8988T (cell line): ENCODE results near the gene NPTXR.
"Not testable (repeated sequence)": the region's sequence is repeated elsewhere in the genome, so short reads cannot be mapped to it uniquely, and the experiment has no call there.

Experiments used
- DNase-seq: peaks from one replicate; pipeline ENCODE4 v3.0.0; 2011

Gene NPTXR

DNA sequence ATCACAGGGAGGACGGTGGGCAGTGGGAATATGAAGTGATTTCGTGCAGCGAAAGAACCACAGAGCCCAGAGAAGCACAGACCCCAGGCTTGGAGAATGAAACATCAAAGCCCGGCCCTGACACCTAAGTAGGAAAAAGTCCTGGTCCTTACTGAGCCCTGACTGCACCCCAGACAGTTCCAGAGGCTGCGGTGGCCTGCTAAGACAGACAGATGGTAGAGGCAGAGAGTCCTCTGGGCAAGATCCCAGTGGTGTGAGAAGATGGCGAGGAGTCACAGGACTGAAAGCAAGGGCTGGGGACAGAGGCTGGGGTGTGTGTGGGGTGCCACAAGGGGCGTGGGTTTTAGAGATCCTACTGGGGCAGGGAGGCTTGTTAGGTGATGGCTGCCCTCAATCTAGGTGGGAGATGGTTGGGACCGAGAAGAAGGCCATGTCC is 24.5 kb upstream of the NPTXR start:
- no peak for DNase-seq

DNA sequence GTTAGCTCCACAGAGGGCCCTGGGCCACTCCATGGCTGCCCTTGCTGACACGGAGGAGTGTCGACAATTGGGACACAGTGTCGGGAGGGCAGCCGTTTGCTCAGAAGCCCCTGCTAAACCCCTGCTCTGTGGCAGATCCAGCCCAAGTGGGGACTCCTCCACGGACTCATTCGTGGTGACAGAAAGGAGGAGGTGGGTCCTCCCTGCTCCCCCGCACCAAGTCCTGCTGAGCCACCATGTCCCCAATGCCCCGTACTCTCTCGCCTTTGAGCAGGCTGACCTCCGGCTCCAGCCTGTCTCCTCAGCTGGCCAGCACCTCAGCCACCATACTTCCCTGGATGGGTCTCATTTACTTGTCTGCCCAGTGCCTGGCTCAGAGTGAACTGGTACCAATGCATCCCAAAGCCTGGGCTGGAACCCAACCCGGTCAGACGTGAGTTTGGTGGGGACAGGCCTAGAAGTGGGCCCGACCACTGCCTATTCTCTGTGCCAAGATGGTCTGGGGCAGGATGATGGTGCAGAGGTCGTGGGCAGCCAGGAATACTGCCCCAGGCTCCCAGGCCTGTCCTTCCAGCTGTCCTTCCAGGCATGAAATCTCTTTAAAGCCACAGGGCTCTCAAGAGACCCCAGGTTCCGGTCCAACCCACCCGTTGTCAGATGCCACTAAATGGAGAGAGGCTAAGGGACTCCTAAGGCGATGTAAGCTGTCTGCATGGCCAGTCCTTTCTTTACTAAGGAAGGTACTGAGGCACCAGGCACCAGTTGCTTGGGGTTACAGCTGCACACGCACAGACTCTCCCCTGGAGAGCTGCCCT is 23.9 kb upstream of the NPTXR start:
- no peak for DNase-seq

DNA sequence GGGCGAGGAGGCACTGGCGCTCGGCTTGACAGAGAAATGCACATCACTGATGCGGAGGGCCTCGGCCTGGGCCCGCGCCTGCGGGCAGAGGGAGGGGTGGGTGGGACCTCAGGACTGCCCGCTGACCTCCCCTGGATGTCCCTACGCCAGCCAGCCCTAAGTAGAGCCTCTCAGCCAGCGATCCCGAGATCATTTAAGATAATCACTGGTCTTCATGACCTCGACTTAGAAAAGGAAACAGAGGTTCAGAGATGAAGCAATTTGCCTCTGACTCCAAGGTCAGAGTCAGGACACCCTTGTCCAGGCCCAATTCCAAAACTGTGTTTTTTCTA is 23.3 kb upstream of the NPTXR start:
- DNase-seq: no peak

DNA sequence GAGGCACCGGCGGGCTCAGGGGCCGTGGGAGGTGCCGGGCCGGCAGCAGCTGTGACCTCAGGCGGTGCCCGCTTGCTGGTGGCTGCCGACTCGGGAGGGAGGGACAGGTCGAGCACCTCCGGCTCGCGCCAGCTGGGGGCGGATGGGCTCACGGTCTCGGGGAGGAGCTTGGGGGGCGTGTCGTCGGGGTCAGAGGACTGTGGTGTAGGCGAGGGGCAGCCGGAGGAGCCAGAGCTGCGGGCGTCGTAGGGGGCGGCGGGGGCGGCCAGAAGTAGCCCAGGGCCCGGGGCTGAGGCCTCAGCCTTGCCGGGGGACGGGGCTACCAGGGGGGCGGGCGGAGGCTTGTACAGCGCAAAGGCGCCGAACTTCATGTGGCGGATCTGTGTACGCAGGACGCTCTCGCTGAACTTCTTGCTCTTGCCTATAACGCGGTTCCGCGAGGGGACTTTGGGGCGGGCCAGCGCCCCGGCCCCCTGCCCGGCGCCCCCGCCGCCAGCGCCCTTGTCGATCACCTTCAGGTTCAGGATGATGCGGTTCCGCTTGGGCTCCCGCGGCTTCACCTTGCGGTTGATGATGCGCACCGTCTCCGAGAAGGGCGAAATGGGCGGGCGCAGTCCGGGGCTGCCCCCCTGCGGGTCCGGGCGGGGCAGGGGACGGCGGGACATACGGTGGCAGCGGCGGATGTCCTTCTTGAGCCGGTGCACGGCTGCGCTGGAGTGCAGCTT is 22.7 kb upstream of the NPTXR start:
- no peak for DNase-seq

DNA sequence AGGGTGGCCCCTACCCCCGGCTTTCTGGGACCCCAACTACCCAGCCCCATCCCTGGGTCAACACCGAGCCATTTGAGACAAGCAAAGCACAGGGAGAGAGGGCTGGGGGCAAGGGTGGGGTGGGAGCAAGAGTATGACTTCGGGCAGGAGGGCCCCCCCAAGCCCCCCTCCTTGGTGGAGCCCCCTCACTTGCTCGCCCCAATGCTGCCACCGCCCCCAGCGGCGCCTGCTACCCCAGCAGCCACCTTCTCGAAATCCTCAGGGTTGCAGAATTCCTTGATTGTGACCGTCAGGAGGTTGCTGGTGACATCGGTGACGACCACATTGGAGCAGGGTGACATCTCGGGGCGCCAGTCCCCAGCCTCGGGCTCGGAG is 22.2 kb upstream of the NPTXR start:
- no peak for DNase-seq

DNA sequence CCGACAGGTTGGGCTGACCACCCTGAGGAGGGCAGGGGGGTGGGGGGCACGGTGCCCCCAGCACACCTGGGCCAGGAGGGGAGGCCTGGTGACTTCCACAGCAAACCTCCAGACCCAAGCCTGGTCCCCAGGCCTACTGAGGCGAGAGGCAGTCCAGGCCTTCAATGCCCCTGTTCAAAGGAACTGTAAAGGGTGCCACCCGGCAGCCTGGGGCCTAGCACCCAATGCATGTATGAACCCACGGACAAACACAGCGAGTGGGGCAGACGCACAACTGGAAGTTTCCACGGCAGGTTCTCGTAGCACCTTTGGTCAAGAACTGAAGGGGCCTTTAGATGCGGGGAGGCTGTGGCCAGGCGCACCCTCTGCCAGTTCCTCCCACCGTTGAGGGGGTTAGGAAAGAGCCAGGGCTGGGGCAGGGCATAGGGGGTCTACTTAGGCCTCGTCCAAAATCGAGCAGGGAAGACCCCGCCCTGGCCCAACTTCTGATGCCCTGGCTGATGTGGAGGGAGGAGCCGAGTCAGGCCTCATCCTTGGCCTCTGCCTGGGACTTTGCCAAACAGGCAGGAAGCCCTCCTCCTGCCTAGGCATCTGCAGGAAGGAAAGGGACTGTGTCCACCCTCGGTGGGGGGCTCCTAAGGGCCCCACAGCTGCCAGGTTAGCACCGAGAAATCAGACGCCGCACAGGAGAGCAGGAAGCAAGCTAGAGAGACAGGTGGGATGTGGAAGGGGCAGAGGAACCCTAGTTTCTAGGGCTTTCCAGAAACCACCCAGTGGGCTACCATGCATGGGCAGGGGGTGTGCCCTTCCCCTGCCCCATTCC is 21.6 kb upstream of the NPTXR start:
- DNase-seq: no peak

DNA sequence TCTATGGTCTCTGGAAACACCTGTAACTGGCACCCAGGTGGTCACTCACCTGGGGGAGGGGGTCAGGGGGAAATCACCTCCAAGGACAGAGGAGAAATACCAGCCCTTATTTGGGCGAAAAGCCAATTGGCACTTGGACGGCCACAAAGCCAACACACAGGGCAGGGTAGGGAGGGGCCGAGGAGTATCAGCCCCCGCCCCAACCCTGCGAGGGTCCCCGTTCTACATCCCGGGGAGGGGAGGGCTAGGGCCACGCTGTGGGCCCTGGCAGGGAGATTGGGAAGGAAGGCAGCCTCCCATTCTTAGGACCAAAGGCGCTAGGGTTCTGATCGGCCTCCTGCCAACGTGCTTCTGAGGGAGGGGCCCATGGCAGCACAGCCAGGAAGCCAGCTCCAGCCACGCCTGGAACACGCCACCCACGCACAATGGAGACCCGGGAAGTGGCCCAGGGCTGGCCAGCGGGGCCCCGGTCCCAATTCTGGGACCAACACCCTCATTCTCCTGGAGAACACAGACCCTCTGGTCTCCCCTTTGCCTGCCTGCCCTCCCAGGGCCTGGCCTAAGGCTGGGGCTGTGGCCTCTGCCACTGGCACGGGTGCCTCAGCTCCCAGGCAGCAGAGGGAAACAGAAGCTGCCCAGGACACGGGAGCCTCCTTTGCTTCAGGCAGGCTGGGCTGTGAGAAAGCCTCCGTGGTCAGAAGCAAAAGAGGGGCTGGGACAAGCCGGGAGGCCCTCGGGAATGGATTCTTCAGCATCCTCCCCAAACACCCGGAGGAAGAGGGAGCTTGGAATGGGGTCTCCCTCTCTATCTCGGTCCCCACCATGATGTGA is 20.7 kb upstream of the NPTXR start:
- no peak for DNase-seq

DNA sequence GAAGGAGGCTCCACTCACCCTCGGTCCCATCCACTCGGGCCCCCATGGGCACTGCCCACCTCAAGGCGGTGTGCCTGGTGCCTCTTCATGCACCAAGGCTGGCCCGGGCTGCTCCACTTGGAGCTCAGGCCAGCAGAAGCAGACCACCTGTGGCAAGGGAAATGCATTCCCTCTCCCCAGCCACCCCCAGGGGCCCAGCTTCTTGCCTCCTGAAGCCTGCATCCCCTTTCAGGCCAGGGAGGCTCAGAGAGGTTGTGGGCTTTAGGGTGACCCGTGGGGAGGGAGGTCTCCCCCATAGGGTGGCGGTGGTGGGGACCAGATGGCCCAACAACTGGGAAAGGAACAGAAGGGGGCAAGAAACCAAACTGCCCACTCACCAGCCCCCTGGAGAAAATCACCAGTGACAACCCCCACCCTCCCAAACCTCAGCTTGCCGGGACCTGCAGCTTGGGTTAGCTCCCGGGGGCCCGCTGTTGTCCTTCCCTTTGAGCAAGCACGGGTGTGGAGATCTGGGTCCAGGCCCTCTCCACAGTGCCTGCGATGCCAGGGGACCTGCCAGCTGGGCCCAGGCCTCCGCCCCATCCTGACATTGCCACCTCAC is 19.8 kb upstream of the NPTXR start:
- DNase-seq: no peak

DNA sequence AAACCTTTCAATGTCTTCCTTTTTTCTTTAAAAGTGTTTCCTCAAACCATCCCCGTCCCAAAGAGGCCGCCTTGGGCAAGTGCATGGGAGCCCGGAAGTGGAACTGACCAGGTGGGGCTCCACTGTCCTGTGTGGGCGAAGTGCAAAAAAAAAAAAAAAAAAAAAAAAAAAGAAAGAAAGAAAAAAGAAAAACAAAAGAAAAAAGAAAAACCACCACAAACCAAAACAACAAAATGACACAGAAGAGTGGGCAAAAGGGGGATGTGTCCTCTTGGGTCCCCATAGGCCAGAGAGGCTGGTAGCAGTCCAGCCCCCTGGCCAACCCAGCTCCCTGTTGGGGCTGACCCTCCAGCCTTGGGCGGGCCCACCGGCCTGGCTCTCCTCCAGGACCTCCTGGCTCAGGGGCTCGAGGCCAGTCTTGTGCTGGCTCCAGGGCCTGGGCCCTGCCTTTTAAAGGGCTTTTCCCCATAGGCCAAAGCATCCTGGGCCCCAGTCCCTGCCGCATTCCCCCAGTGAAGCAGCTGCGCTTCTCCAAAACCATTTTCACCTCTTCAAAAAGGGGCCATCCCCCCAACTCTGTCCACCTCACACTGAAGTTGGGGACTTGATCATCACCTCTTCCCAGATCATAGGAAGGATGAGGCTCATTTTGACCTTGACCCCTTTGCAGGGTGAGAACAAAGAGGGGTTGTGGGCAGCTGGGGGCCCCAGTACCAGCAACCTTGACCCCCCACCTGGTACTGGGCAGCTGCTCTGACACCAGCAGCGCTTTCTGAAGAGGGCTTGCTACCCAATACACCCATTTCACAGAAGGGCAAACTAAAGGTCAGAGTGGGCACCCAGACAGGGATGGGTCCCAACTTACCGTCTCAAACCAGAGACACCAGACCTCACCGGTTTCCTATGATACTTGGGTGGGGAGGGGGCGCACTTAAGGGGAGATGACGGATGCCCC is 18.8 kb upstream of the NPTXR start:
- no peak for DNase-seq

DNA sequence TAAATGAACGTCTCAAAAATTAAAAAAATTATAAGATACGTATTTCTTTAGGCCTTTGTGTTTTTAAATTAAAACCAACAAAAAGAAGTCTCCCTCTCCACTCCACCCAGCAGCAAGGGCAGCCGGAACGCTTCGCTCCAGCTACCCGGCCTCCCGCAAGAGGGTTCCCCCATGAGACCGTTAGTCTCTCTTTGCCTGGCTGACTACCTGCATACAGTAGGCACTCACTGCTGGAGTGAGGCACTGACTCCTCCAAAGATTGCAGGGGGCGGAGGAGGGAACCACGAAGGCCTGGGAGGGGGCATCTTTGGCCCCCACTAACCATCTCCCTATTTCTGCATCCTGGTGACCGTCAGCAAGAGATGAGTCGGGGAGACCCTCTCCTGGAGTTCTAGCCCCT is 18.1 kb upstream of the NPTXR start:
- DNase-seq: no peak

DNA sequence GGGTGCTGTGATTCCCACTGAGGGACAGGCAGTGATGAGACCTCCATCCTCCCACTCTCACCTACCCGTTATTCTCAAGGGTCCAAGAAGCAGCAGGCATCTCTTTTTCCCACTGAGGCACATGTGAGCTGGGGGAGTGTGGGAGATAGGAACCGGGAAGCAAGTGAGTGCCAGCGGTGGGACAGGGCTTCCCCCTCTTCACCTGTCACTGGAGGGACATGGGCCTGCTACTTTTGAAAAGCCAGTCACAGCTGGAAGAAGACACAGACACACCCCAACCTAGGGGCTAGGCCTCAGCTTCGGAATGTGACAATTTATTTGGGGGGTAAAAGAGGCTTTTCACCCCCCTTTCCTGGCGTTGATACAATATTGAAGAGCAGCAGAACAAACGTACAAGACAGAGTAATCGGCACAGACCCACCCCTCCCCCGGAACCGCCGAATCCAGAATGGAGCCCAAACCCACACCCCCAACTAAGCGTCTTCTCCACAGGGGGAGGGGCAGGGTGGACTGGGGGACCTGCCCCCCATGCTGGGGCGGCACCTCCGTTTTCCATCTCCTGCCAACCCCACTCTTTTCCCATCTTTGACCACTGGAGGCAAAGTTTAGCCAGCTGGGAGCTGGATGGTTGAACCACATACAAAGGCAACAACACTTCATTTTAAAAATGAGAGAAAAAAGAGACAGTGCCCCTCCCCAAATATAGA is 17.5 kb upstream of the NPTXR start:
- DNase-seq: no peak

DNA sequence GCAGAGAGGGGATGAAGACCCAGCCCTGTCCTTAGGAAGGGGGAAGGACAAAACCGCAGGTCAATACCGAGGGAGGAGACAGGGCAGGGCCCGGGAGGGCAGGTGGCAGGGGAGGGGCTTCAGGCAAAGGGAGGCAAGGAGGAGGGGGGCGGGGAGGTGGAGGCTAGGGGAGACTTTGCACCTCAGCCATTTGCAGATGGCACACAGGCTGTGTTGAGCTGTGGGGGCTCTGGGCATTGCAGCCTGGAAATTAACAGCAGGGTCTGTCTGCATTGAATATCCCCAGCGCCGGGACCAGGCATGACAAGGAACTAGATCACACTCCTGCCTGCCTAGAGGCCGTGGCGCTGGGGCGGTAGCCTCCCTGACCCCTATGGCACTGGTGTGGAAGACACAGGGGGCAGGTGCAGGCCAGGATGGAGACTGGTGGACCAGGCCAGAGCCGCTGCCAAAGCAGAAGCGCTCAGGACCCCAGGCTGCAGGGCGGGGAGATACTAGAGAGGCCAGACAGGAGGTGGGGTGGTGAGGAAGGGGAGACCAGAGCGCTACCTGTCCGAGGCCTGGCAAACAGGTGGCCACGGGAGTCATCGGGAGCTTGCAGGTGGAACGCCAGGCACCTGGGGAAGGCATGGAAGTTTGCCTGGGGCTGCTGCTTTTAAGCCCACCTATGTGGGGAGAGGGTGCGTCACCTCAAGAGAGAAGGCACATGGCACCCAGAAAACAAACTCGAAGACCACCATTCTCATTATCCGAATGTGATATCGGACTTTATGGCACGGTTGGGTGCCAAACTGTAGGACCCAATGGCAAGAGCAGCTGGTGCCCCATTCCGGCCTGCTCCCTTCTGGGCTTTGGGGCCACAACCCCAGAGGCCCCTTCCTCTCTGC is 16.7 kb upstream of the NPTXR start:
- no peak for DNase-seq

DNA sequence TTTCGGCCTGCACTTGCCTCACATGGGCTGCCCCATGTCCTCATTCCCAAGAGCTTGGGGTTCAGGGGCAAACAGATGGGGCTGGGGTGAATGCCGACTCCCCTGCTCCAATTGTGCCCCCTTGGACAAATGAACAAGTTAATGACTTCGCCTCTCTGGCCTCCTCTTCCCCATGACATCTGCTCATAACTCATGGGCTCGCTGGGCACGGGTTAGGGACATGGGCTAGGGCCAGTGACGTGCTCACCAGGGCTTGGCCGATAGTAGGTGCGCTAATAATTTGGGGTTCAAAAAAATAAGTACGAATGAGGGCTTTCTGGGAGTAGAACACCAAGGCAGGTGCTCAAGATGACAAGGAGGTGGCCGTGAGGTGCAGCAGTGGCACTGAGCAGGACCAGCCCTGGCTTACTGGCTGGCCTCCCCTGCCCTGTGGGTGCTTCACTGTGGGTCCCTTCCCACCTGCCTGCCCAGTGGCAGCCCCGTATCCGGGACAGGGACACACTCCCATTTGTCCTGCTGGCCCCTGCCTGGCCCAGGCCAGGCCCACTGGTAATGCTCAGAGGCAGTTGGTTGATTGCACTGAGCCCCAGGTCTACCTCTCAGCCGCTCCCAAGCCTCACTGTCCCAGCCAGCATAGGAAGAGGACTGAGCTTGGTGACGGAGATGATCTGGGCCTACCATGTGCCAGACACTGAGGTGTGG is 15.9 kb upstream of the NPTXR start:
- no peak for DNase-seq

DNA sequence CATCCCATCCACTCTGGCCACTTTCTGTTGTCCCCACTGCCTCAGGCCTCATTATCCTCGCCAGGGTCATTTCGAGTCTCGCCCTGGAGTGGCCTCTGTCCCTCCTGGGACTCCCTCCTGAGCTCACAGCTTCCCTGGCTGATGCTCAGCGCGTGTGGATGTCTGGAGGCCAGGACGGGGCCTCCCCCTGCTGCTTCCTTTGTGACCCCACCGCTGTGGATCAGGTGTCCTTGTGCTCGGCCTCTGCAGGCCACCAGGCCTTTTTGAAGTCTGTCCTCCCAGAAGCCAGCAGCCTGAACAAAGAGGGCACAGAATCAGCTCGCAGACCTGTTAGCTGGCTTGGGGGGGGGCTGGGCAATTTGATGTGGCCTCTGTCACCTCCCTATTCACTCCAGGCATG is 14.7 kb upstream of the NPTXR start:
- DNase-seq: no peak

DNA sequence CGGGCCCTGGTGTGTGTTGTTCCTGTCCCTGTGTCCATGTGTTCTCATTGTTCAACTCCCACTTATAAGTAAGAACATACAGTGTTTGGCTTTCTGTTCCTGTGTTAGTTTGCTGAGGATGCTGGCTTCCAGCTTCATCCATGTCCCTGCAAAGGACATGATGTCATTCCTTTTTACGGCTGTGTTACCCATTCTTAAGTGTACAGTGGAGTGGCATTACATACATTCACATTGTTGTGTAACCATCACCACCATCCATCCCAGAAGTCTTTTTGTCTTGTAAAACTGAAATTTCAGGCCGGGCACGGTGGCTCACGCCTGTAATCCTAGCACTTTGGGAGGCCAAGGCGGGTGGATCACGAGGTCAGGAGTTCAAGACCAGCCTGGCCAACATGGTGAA is 10.6 kb upstream of the NPTXR start:
- not testable (repeated sequence) for DNase-seq

DNA sequence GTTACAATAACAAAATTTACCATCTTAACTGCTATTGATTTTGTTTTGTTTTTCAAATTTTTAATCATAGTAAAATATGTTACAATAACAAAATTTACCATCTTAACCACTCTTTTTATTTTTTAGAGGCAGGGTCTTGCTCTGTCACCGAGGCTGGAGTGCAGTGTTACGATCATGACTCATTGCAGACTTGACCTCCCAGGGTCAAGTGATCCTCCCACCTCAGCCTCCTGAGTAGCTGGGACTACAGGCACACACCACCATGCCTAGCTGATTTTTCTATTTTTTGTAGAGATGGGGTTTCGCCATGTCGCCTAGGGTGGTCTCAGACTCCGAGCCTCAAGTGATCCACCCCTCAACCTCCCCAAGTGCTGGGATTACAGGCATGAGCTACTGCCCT is 10.1 kb upstream of the NPTXR start:
- DNase-seq: not testable (repeated sequence)

DNA sequence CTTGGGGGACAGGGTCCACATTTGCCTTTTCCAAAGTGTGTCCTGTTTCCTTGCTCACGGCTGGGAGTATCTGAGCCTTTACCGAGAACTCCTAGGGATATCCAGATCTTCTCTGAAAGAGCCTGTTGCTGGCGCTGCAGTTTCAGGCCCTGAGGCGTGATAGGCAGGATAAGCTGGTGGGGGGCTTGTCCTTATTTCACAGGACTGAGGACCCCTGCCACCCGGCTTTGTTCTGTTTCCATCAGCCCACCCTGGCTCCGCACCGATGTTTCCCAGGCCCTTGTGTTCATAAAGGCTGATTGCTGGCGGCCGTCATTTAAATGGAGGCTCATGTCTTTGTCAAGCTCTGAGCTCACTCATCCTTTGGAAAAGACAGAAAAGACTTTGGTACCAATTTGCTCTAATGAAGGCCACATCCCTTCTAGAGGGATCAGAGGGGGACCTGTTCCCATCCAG is 9.4 kb upstream of the NPTXR start:
- DNase-seq: no peak

DNA sequence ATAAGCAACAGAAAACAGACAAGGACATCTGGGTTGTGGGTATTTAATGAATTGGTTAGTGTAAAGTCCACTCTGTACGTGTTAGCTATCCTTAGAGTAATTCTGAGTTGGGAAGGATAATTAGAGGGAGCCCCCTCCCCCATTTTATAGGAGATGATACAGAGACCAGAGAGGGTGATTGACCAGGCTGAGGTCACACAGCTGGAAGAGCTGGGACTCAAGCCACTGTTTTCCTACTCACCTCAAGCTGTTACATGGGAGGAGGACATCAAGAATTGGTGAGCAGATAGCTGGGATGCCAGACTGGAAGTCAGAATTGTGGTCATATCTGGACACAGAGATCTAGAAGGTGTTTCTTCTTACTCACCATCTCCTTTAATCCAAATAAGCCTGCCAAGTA is 8.7 kb upstream of the NPTXR start:
- DNase-seq: no peak
